ENCODE measurements around the gene KRTCAP3.
A peak's percentile ranks its signal among the peaks of the same experiment; 100 is the strongest.

The KRTCAP3 gene

DNA sequence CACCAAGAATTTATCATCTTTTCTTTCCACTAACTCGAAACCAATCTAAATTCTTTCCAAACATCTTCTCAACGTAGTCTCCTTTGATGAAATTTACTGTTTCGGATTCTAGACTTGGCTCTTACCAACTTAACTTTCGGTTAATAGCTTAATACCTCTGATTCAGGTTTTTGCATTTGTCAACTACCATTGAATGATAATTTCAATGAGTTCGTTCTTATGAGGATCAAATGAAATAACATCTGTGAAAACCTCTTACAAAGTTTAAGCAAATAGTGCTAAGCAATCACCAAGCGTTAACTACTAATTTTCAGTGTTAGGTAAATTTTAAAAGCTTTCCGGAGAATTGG, 14.3 kb upstream of the KRTCAP3 start:
- peak overlapping the region; percentile 99 for H3K27ac Mint-ChIP-seq
- peak overlapping the region; percentile 98 for H3K4me3 Mint-ChIP-seq
- H3K36me3 Mint-ChIP-seq: peaks cover 2% of the 10 kb centered on the region
- no peaks in the 10 kb centered on the region for H3K9me3 Mint-ChIP-seq
- peaks cover 34% of the 10 kb centered on the region for H3K4me1 Mint-ChIP-seq
- no peaks in the 10 kb centered on the region for H3K27me3 Mint-ChIP-seq

DNA sequence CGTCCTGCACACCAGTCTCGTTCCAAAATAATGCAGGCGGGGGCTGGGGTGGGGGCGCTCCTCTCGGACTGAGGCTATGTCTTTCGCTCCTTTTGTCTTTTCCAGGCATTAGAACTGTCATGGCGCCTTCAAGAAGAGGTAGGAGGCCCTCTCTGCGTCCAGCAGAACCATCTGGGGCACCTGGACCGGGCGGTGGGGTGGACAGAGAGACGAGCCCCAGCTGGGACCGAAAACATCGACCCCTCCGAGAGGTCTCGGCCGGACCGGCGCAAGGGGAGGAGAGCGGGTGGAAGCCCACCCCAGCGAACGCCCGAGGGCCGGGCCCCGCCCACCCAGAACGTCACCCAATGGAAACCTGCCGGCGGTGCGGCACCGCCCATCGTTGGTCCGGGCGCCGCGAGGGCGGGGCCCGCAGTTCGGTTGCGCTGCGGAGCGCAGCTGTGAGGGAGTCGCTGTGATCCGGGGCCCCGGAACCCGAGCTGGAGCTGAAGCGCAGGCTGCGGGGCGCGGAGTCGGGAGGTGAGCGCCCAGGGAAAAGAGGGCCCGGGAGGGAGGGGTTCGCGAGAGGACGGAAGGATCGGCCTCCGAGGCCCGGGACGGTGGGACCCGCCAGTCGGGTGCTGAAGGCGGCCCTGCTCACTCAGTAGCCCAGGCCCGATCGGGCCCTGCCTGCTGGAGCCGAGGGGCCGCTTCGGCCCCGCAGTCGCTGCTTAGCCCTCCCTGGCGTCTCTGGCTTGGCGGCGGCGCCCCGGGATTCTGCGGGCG, 13.8 kb upstream of the KRTCAP3 start, which contains the start of gene NRBP1:
TSS of gene NRBP1 (plus strand) at position 419 of the 765 bp plus-strand sequence. CDS start 4,643 bp downstream, outside the sequence.
- peak within 1 kb of the TSS; percentile 99 for H3K27ac Mint-ChIP-seq
- H3K27me3 Mint-ChIP-seq: no peaks in the 10 kb centered on the region
- no peaks in the 10 kb centered on the region for H3K9me3 Mint-ChIP-seq
- H3K4me1 Mint-ChIP-seq: peaks cover 39% of the 10 kb centered on the region
- peaks cover 4% of the 10 kb centered on the region for H3K36me3 Mint-ChIP-seq
- peak within 1 kb of the TSS; percentile 98 for H3K4me3 Mint-ChIP-seq

DNA sequence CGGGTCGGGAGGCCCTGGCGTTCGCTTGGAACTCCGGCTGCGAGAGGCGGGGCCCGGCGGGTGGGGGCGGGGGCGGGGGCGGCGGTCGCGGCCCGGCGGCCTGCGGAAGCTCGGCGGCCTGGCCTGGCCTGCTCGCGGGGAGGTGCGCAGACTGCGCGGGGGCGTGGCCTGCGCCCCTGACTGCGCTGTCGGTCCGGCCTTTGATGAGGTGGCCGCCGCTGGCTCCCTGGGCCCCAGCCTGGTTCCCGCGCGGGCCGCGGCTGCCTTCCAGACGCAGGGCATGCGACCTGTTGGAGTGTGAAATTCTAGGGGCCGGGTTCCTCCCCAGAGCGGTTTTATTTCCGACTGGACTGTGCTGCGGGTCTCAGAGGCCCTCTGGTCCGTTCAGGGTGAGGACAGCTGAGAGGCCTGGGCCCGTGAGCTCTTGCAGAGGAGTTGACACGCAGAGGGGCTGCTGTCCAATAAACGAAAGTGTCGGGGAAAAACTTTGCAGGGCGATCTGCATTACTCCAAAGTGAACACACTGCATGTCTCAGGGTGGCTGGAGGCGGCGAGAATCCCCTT, 13.1 kb upstream of the KRTCAP3 start:
- peak overlapping the region; percentile 96 for H3K27ac Mint-ChIP-seq
- H3K27me3 Mint-ChIP-seq: no peaks in the 10 kb centered on the region
- H3K4me3 Mint-ChIP-seq: peak overlapping the region; percentile 98
- peaks cover 8% of the 10 kb centered on the region for H3K36me3 Mint-ChIP-seq
- H3K9me3 Mint-ChIP-seq: no peaks in the 10 kb centered on the region
- H3K4me1 Mint-ChIP-seq: peaks cover 44% of the 10 kb centered on the region

DNA sequence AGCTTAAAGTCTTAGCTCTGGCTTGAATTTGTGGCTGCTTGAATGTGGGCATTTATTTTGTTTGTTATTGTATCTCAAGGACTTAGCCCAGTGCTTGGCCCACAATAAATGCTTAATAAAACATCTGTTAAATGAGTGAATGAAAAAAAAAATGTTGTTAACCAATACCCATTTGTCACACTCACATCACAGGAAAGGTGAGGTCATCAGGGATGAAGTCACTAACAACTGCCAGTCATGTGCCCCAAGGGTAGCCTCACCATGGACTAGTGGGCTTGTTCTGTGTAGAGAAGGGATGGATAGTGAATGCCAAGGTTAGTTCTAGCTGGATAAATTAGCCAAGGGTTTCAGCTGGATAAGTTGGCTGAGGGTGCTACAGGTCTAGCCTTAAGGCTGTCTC, 10.8 kb upstream of the KRTCAP3 start:
- no peaks in the 10 kb centered on the region for H3K9me3 Mint-ChIP-seq
- H3K27me3 Mint-ChIP-seq: no peaks in the 10 kb centered on the region
- H3K4me3 Mint-ChIP-seq: peak overlapping the region; percentile 88
- peaks cover 48% of the 10 kb centered on the region for H3K4me1 Mint-ChIP-seq
- H3K27ac Mint-ChIP-seq: peak overlapping the region; percentile 94
- H3K36me3 Mint-ChIP-seq: peaks cover 10% of the 10 kb centered on the region

DNA sequence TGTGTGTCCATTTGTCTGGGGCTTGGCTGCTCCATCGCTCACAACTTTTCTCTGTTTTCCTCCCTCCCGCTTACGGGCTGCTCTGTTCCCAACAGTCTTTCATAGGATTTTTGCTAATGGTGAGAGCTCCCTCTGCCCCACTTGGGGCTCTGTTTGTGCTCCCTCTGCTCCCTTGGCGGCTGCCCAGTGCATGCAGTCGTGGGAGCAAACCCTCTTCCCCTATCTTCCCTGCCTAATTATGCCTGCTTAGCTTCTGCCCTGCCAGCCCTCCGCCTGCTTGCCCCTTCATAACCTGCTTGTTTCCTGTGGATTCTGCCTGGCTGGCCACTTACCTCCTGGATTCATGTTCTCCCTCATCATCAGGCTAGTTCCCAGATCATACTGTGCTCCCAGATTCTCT, 6.6 kb upstream of the KRTCAP3 start:
- Mint-ChIP-seq H3K4me1 (peaks cover 30% of the 10 kb centered on the region), H3K4me3 (no peak overlapping the region), H3K36me3 (peaks cover 19% of the 10 kb centered on the region), H3K9me3 (no peaks in the 10 kb centered on the region), H3K27ac (peak overlapping the region; percentile 57), H3K27me3 (no peaks in the 10 kb centered on the region)

DNA sequence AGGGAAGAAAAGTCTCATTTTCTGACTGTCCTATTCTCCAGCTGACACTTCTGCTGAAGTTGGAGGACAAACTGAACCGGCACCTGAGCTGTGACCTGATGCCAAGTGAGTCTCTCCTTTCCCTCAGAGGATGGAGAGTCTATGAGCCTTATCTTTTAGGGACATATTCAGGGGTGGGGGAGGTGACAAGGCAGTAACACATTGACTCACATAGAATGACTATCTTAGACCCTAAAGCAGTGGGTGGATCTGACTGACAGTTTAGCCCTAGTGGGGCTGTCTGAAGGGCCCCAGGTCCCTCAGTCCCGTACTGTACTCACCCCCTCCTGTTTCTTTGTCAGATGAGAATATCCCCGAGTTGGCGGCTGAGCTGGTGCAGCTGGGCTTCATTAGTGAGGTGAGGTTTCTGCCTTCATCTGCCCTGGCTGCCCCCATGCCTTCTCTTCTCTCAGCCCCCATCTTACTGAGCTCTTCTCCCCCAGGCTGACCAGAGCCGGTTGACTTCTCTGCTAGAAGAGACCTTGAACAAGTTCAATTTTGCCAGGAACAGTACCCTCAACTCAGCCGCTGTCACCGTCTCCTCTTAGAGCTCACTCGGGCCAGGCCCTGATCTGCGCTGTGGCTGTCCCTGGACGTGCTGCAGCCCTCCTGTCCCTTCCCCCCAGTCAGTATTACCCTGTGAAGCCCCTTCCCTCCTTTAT, 805 bp upstream of the KRTCAP3 start:
- Mint-ChIP-seq H3K4me3 (no peak overlapping the region), H3K36me3 (peaks cover 12% of the 10 kb centered on the region)

DNA sequence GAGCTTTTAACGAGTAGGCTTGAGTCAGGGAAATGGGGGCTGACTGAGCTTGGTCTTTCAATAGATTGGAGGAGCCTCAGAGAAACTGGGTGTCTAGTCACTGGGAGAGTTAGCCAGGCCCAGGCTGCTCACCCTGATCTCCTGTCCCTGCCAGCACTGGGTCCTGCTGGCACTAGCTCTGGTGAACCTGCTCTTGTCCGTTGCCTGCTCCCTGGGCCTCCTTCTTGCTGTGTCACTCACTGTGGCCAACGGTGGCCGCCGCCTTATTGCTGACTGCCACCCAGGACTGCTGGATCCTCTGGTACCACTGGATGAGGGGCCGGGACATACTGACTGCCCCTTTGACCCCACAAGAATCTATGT, 720 bp downstream of the KRTCAP3 start:
- Mint-ChIP-seq H3K27ac (peak overlapping the region; percentile 19), H3K4me1 (peaks cover 9% of the 10 kb centered on the region), H3K36me3 (peaks cover 11% of the 10 kb centered on the region), H3K4me3 (peak overlapping the region; percentile 3), H3K9me3 (no peaks in the 10 kb centered on the region), H3K27me3 (no peaks in the 10 kb centered on the region)

More for the DNA sequence above, 805 bp upstream of the KRTCAP3 start:
- H3K9me3 Mint-ChIP-seq: no peaks in the 10 kb centered on the region
- peaks cover 9% of the 10 kb centered on the region for H3K4me1 Mint-ChIP-seq
- no peak overlapping the region for H3K27ac Mint-ChIP-seq
- no peaks in the 10 kb centered on the region for H3K27me3 Mint-ChIP-seq

DNA sequence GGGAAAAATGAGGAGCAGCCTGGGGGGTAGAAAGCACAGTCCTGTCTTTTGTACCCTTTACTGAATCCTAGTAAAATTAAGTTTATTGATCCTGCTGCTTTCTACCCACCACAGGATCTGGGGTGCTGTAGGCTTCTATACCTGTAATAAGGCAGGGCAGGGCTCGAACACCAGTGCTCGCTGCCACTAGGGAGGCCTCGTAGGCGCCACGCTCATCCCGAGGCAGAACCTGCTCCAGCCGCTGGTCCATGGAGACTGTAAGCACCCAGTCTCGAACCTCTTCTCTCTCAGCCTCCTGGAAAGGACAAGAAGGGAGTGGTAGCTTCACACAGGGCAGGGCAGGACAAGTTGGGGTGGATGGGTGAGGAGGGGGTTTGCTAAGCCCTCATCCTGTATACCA, 3.0 kb downstream of the KRTCAP3 start:
- Mint-ChIP-seq H3K9me3 (no peaks in the 10 kb centered on the region), H3K27ac (no peak overlapping the region), H3K36me3 (peaks cover 4% of the 10 kb centered on the region)

DNA sequence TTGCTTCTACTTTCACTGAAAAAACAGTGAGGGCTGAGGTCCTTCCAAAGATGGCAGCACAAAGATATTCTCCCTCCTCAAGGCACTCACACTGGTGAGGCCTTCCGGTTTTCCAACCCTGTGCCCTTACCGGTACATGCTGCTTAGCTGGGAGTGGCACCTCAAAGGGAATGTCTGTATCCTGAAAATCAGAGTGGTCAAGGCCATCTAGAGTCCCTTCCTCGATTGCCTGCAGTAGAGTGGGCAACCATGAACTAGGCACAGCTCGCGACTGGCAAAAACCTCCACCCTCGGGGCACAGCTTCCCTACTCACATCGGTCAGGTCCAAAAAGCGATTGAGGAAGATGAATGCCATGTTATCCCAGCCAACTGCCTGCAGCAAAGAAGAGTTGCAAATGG, 3.4 kb downstream of the KRTCAP3 start:
- Mint-ChIP-seq H3K27ac (peak overlapping the region; percentile 32), H3K4me1 (peaks cover 9% of the 10 kb centered on the region), H3K36me3 (peaks cover 3% of the 10 kb centered on the region)

More for the DNA sequence above, 3.0 kb downstream of the KRTCAP3 start:
- Mint-ChIP-seq H3K4me1 (peaks cover 9% of the 10 kb centered on the region), H3K4me3 (no peak overlapping the region), H3K27me3 (no peaks in the 10 kb centered on the region)

DNA sequence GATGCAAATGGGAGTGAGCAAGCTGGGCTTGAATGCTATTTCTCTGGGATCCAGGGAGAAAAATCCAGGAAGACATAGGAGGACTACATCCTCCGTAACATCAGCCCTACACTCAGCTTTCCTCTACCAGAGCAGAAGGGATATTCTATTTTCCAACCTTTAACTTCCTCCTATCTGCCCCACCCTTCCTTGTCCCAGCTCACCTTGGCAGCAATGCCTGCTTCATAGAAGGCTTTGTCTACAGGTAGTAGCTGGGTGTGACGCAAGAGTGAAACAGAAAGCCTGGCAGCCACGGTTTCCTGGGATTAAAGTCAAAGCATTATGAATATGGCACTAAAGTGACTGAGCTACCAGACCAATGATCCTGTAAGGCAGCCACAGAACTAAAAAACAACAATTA, 3.9 kb downstream of the KRTCAP3 start:
- H3K27me3 Mint-ChIP-seq: no peaks in the 10 kb centered on the region
- peaks cover 1% of the 10 kb centered on the region for H3K36me3 Mint-ChIP-seq
- peaks cover 9% of the 10 kb centered on the region for H3K4me1 Mint-ChIP-seq
- peak overlapping the region; percentile 32 for H3K27ac Mint-ChIP-seq
- no peak overlapping the region for H3K4me3 Mint-ChIP-seq
- H3K9me3 Mint-ChIP-seq: no peaks in the 10 kb centered on the region

More for the DNA sequence above, 3.4 kb downstream of the KRTCAP3 start:
- Mint-ChIP-seq H3K27me3 (no peaks in the 10 kb centered on the region), H3K4me3 (no peak overlapping the region), H3K9me3 (no peaks in the 10 kb centered on the region)

DNA sequence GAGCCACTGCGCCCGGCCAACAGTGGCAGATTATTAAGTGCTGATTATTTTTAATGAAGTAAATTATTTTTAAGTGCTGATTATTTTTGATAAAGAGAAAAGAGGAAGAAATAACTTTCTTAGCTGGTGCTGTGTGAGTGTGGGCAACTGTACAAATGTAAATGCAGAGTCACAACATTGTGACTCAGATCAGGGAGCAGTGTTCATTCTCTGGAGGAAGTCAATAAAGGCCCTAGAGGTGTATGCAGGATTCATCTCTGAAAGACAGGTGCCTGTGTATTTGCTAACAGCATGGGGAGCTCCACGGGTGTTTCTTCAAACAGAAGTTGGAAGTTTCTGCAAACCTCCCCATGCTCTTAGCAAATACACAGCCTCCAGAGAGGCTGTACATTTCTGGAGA, 6.2 kb downstream of the KRTCAP3 start:
- Mint-ChIP-seq H3K36me3 (peaks cover 3% of the 10 kb centered on the region), H3K27ac (no peak overlapping the region), H3K4me1 (peaks cover 9% of the 10 kb centered on the region), H3K27me3 (no peaks in the 10 kb centered on the region), H3K9me3 (no peaks in the 10 kb centered on the region), H3K4me3 (no peak overlapping the region)

DNA sequence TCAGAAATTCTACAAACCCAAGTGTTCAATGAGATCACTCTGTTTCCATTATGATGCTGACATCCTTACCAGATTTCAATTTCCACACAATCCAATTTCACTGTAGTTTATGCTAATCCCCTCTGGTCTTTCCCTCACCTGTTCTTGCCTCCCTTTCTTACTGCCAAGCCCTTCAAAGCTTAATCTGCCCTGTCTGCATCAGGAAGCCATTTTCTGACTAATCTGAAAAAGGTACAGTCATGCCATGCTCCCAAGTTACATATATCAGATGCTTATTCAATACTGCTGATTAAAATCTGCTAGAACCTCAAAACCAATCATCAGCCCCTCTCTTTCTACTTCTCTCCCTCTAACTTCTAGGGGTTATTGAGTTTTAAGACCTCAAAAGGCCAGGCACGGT, 8.9 kb downstream of the KRTCAP3 start:
- no peak overlapping the region for H3K27ac Mint-ChIP-seq
- no peaks in the 10 kb centered on the region for H3K27me3 Mint-ChIP-seq
- peaks cover 2% of the 10 kb centered on the region for H3K4me1 Mint-ChIP-seq
- H3K4me3 Mint-ChIP-seq: no peak overlapping the region
- peaks cover 4% of the 10 kb centered on the region for H3K36me3 Mint-ChIP-seq
- H3K9me3 Mint-ChIP-seq: no peaks in the 10 kb centered on the region

DNA sequence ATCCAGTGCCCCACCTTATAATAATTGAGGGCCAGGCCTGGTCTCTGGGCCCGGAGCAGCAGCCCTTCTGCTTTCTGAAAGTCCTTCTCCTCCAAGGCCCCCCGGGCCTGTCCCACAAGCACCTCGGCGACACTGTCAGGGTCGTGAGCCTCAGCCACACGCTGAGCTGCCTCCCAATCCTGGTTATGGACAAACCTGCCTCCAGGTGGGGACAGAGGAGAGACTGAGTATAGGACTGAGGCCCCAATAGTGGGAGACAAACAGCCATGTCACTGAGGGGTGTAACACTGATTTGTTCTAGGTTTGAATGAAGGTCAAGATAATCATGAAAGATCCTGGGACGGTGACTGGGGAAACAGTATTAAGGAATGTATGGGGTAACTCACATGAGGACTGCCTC, 11.8 kb downstream of the KRTCAP3 start:
- H3K4me1 Mint-ChIP-seq: no peaks in the 10 kb centered on the region
- H3K36me3 Mint-ChIP-seq: peaks cover 7% of the 10 kb centered on the region
- no peak overlapping the region for H3K4me3 Mint-ChIP-seq
- H3K27me3 Mint-ChIP-seq: no peaks in the 10 kb centered on the region
- no peaks in the 10 kb centered on the region for H3K9me3 Mint-ChIP-seq
- H3K27ac Mint-ChIP-seq: no peak overlapping the region

DNA sequence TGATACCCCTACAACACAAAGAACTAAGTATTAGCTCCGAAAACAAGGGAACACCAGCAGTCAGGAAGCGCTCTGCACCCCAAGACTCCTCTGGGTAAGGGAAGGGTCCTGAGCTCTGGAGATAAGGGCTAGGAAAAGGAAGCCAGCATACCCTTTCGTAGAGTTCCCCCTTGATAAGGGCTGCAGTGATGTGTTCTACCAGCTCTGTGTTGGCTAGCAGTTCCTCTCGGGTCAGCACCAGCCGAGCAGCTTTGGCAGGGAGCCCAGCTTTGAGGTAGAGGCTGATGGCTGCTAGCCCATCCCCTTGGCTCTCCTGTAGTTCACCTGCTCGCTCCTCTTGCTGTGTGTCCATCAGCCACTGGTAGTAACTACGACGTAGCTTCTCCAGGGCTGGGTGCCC, 18.9 kb downstream of the KRTCAP3 start:
- H3K36me3 Mint-ChIP-seq: peaks cover 7% of the 10 kb centered on the region
- no peaks in the 10 kb centered on the region for H3K27me3 Mint-ChIP-seq
- H3K4me1 Mint-ChIP-seq: no peaks in the 10 kb centered on the region
- H3K27ac Mint-ChIP-seq: no peak overlapping the region
- no peaks in the 10 kb centered on the region for H3K9me3 Mint-ChIP-seq
- H3K4me3 Mint-ChIP-seq: no peak overlapping the region

DNA sequence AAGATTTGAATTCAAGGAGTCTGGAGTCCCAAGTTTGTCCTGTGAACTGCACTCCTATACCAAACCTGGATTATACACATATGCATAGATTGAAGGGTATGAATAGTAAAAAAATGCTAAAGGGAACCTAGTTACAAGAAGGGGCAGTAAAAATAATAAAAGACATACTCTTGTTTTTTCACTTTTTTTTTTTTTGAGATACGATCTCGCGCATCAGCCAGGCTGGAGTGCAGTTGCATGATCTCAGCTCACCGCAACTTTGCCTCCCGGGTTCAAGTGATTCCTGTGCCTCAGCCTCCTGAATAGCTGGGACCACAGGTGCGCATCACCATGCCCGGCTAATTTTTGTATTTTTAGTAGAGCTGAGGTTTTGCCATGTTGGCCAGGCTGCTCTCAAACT, 22.3 kb downstream of the KRTCAP3 start:
- Mint-ChIP-seq H3K9me3 (no peaks in the 10 kb centered on the region), H3K4me1 (no peaks in the 10 kb centered on the region), H3K27ac (no peak overlapping the region), H3K36me3 (peaks cover 4% of the 10 kb centered on the region), H3K4me3 (no peak overlapping the region), H3K27me3 (no peaks in the 10 kb centered on the region)

DNA sequence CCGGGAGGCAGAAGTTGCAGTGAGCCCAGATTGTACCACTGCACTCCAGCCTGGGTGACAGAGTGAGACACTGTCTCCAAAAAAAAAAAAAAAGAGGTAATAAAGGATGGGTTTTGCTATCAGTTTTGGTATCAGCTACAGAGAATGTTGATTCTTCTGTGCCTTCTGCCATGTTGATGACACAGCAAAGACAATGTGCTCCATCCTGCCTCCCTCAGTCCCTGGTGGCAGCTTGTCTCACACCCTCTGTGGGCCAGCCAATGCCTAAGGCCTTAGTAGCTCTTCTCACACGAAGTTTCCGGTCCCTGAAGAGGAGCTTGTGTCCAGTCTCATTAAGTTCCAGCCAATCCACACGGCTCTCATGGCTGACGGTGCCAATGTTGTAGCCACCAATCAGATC, 29.8 kb downstream of the KRTCAP3 start:
- Mint-ChIP-seq H3K9me3 (no peaks in the 10 kb centered on the region), H3K4me3 (no peak overlapping the region), H3K36me3 (peaks cover 5% of the 10 kb centered on the region), H3K27ac (no peak overlapping the region), H3K4me1 (no peaks in the 10 kb centered on the region), H3K27me3 (no peaks in the 10 kb centered on the region)
